ENCODE measurements around the gene UNC80. TPM values are rescaled to one million over a fixed set of nuclear protein-coding genes. Genes with fewer than 3 reads are reported as not detected.

UNC80 gene
- total RNA-seq, 1 experiment from 2014 or later: 0.48 TPM

DNA sequence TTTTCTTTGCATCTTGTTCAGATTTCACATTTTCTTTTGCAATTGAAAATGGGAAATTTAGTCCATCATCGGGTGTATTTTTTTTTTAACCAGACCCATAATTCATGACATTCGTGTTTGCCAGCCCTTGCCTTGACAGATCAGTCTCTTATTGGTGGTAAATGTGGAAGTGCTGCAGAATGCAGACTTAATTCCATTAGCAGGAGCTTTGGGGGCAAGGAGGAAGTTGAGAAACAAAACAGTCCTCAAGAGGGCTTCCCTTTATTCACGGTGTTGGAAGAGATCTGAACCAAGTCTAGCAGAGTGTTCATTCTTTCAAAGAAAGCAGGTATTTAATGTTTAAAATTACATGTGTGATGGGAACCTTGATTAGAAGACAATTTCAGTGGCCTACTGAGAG lies 214.2 kb downstream of the UNC80 start:
- ATAC-seq: no peak
- H3K9me3 Mint-ChIP-seq: no peaks in the 10 kb centered on the region
- H3K4me3 Mint-ChIP-seq: no peak overlapping the region
- DNase-seq (ENCODE audit: low spot score): no peak
- no peaks in the 10 kb centered on the region for H3K36me3 Mint-ChIP-seq
- H3K4me1 Mint-ChIP-seq: no peaks in the 10 kb centered on the region
- H3K27me3 Mint-ChIP-seq (ENCODE audit: low read depth): no peaks in the 10 kb centered on the region
- TF ChIP-seq, protein P1, sequence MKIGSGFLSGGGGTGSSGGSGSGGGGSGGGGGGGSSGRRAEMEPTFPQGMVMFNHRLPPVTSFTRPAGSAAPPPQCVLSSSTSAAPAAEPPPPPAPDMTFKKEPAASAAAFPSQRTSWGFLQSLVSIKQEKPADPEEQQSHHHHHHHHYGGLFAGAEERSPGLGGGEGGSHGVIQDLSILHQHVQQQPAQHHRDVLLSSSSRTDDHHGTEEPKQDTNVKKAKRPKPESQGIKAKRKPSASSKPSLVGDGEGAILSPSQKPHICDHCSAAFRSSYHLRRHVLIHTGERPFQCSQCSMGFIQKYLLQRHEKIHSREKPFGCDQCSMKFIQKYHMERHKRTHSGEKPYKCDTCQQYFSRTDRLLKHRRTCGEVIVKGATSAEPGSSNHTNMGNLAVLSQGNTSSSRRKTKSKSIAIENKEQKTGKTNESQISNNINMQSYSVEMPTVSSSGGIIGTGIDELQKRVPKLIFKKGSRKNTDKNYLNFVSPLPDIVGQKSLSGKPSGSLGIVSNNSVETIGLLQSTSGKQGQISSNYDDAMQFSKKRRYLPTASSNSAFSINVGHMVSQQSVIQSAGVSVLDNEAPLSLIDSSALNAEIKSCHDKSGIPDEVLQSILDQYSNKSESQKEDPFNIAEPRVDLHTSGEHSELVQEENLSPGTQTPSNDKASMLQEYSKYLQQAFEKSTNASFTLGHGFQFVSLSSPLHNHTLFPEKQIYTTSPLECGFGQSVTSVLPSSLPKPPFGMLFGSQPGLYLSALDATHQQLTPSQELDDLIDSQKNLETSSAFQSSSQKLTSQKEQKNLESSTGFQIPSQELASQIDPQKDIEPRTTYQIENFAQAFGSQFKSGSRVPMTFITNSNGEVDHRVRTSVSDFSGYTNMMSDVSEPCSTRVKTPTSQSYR (CRISPR knock-in tag; IDR thresholded peaks at IDR 0.05): no peak
- ChIA-PET POLR2A (no interaction called here), CTCF (interaction anchor here (2.7 kb wide), 1 partner anchor 213 kb away, joined by 8 read pairs; no protein-coding TSS in a partner anchor)
- no peak overlapping the region for H3K27ac Mint-ChIP-seq

DNA sequence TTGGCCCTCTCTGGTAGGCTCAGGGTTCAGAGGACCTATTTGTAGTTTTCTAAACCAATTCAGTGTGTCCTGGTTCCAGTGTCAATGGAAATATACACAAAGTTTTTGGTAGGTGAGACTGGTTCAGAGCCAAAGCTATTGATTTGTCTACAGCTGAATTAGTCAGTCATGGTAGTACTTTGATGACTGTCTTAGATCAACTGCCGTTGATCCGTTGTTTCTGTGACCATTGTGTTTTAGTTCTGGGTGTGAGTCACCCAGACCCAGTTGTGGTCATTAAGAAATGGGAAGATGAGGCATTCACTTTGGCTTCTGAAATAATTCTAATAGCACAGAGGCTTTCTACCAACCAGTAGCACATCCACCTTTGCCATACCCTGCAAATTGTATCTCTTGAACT lies 214.8 kb downstream of the UNC80 start:
- ATAC-seq (no peak), DNase-seq (ENCODE audit: low spot score) (no peak)
- TF ChIP-seq ELF4 (CRISPR knock-in tag; IDR thresholded peaks at IDR 0.05; ENCODE audit: low read depth): no peak
- no peak for TF ChIP-seq ZNF671 (CRISPR knock-in tag; IDR thresholded peaks at IDR 0.05)
- TF ChIP-seq SMAD3 (CRISPR knock-in tag; IDR thresholded peaks at IDR 0.05; ENCODE audit: borderline replicate concordance): no peak
- TF ChIP-seq ZNF232 (CRISPR knock-in tag; IDR thresholded peaks at IDR 0.05): no peak
- TF ChIP-seq TEAD4 (CRISPR knock-in tag; IDR thresholded peaks at IDR 0.05): no peak
- TF ChIP-seq, protein P2, sequence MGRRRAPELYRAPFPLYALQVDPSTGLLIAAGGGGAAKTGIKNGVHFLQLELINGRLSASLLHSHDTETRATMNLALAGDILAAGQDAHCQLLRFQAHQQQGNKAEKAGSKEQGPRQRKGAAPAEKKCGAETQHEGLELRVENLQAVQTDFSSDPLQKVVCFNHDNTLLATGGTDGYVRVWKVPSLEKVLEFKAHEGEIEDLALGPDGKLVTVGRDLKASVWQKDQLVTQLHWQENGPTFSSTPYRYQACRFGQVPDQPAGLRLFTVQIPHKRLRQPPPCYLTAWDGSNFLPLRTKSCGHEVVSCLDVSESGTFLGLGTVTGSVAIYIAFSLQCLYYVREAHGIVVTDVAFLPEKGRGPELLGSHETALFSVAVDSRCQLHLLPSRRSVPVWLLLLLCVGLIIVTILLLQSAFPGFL (CRISPR knock-in tag; IDR thresholded peaks at IDR 0.05; ENCODE audit: borderline replicate concordance): no peak
- TF ChIP-seq TP53 (CRISPR knock-in tag; IDR thresholded peaks at IDR 0.05): no peak
- TF ChIP-seq, protein P3, sequence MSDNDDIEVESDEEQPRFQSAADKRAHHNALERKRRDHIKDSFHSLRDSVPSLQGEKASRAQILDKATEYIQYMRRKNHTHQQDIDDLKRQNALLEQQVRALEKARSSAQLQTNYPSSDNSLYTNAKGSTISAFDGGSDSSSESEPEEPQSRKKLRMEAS (CRISPR knock-in tag; IDR thresholded peaks at IDR 0.05): no peak
- TF ChIP-seq NFE2L1 (CRISPR knock-in tag; IDR thresholded peaks at IDR 0.05): no peak
- TF ChIP-seq CBFB (CRISPR knock-in tag; IDR thresholded peaks at IDR 0.05; ENCODE audit: low read depth): no peak
- TF ChIP-seq, protein P4, sequence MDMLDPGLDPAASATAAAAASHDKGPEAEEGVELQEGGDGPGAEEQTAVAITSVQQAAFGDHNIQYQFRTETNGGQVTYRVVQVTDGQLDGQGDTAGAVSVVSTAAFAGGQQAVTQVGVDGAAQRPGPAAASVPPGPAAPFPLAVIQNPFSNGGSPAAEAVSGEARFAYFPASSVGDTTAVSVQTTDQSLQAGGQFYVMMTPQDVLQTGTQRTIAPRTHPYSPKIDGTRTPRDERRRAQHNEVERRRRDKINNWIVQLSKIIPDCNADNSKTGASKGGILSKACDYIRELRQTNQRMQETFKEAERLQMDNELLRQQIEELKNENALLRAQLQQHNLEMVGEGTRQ (CRISPR knock-in tag; IDR thresholded peaks at IDR 0.05): no peak
- ChIA-PET POLR2A (interaction anchor here (0.7 kb wide), 1 partner anchor 175 kb away, joined by 4 read pairs; no protein-coding TSS in a partner anchor), CTCF (interaction anchor here (2.7 kb wide), 1 partner anchor 213 kb away, joined by 8 read pairs; no protein-coding TSS in a partner anchor)
- H3K27ac Mint-ChIP-seq: no peak overlapping the region
- no peaks in the 10 kb centered on the region for H3K4me1 Mint-ChIP-seq
- no peak overlapping the region for H3K4me3 Mint-ChIP-seq
- H3K9me3 Mint-ChIP-seq: no peaks in the 10 kb centered on the region
- H3K27me3 Mint-ChIP-seq (ENCODE audit: low read depth): no peaks in the 10 kb centered on the region
- H3K36me3 Mint-ChIP-seq: no peaks in the 10 kb centered on the region

DNA sequence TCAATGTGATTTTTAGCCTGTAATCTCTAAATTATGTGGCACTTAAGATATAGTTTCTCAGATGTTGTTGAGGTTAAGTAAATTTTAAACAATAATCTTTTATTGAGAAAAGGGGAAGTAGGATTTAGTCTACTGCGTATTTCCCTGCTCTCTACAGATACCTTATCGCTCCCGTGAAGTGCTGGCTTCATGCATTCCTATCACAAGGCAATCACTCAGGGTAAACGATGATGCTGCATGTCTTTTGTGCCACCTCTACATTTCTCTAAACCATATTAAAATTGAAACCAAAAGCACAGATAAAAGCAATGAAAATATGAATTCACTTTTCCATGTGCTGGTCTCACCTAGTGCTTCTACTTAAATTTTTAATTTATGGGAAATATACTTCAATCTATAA lies 216.4 kb downstream of the UNC80 start:
- POLR2A ChIA-PET: no interaction called here
- H3K4me1 Mint-ChIP-seq: no peaks in the 10 kb centered on the region
- TF ChIP-seq, protein P5, sequence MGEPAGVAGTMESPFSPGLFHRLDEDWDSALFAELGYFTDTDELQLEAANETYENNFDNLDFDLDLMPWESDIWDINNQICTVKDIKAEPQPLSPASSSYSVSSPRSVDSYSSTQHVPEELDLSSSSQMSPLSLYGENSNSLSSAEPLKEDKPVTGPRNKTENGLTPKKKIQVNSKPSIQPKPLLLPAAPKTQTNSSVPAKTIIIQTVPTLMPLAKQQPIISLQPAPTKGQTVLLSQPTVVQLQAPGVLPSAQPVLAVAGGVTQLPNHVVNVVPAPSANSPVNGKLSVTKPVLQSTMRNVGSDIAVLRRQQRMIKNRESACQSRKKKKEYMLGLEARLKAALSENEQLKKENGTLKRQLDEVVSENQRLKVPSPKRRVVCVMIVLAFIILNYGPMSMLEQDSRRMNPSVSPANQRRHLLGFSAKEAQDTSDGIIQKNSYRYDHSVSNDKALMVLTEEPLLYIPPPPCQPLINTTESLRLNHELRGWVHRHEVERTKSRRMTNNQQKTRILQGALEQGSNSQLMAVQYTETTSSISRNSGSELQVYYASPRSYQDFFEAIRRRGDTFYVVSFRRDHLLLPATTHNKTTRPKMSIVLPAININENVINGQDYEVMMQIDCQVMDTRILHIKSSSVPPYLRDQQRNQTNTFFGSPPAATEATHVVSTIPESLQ (CRISPR knock-in tag; IDR thresholded peaks at IDR 0.05): no peak
- TF ChIP-seq ZNF396 (CRISPR knock-in tag; IDR thresholded peaks at IDR 0.05; ENCODE audit: borderline replicate concordance) (no peak), ZNF416 (CRISPR knock-in tag; IDR thresholded peaks at IDR 0.05) (no peak), FOXK1 (CRISPR knock-in tag; IDR thresholded peaks at IDR 0.05) (no peak)
- TF ChIP-seq, protein P6, sequence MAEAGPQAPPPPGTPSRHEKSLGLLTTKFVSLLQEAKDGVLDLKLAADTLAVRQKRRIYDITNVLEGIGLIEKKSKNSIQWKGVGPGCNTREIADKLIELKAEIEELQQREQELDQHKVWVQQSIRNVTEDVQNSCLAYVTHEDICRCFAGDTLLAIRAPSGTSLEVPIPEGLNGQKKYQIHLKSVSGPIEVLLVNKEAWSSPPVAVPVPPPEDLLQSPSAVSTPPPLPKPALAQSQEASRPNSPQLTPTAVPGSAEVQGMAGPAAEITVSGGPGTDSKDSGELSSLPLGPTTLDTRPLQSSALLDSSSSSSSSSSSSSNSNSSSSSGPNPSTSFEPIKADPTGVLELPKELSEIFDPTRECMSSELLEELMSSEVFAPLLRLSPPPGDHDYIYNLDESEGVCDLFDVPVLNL (CRISPR knock-in tag; IDR thresholded peaks at IDR 0.05; ENCODE audit: borderline replicate concordance, low read depth): no peak
- TF ChIP-seq, protein P7, sequence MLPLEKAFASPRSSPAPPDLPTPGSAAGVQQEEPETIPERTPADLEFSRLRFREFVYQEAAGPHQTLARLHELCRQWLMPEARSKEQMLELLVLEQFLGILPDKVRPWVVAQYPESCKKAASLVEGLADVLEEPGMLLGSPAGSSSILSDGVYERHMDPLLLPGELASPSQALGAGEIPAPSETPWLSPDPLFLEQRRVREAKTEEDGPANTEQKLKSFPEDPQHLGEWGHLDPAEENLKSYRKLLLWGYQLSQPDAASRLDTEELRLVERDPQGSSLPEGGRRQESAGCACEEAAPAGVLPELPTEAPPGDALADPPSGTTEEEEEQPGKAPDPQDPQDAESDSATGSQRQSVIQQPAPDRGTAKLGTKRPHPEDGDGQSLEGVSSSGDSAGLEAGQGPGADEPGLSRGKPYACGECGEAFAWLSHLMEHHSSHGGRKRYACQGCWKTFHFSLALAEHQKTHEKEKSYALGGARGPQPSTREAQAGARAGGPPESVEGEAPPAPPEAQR (CRISPR knock-in tag; IDR thresholded peaks at IDR 0.05): no peak
- TF ChIP-seq, protein P2 (CRISPR knock-in tag; IDR thresholded peaks at IDR 0.05; ENCODE audit: borderline replicate concordance): no peak

More for the DNA sequence above, 216.4 kb downstream of the UNC80 start:
- no peak for DNase-seq (ENCODE audit: low spot score)
- no peaks in the 10 kb centered on the region for H3K27me3 Mint-ChIP-seq (ENCODE audit: low read depth)
- H3K27ac Mint-ChIP-seq: no peak overlapping the region
- no peak overlapping the region for H3K4me3 Mint-ChIP-seq
- H3K9me3 Mint-ChIP-seq: no peaks in the 10 kb centered on the region
- ATAC-seq: no peak
- no peaks in the 10 kb centered on the region for H3K36me3 Mint-ChIP-seq
- CTCF ChIA-PET: no interaction called here

Measured in WTC11 (cell line).